Muscle of leg (tissue), 11 donors: ENCODE data around the gene HOXD12. TPM values are rescaled to one million over a fixed set of nuclear protein-coding genes. Genes with fewer than 3 reads are reported as not detected.

Source experiments
- DNase-seq: peaks from one replicate; pipeline ENCODE4 v3.0.0; 2013
- H3K27ac ChIP-seq: one replicate; pipeline ENCODE4 v1.5.1; 2013; ENCODE audit warnings: mild to moderate bottlenecking, low read length, control low read depth
- H3K27me3 ChIP-seq: one replicate; pipeline ENCODE4 v1.6.1; 2013; ENCODE audit warnings: low read length; ENCODE audit not compliant: control insufficient read depth, insufficient read depth
- H3K36me3 ChIP-seq: one replicate; pipeline ENCODE4 v1.6.1; 2013; ENCODE audit warnings: low read length; ENCODE audit not compliant: control insufficient read depth, insufficient read depth
- H3K4me1 ChIP-seq: one replicate; pipeline ENCODE4 v1.6.1; 2013; ENCODE audit warnings: low read length; ENCODE audit not compliant: control insufficient read depth, insufficient read depth
- H3K4me3 ChIP-seq: one replicate; pipeline ENCODE4 v1.5.1; 2013; ENCODE audit warnings: low read length, control low read depth
- H3K9me3 ChIP-seq: replicated peaks from 2 replicates; pipeline ENCODE4 v1.6.1; 2013; ENCODE audit warnings: low read depth, low read length; ENCODE audit not compliant: control insufficient read depth
- WGBS: methylation state at CpG from one replicate; pipeline ENCODE4 v1.1.5; 2013; ENCODE audit warnings: missing lambda C conversion rate; ENCODE audit not compliant: insufficient coverage; 5-methylcytosine and 5-hydroxymethylcytosine counted together
- polyA plus RNA-seq, 8 donors: library from polyadenylated mRNA; unstranded; fragments of 120-200 nt; gene quantifications; one replicate each; pipeline versions ENCODE4 v1.2.1 to v1.2.3, GENCODE V29; 2013; ENCODE audit warnings: inconsistent platforms in 1 of 8, low replicate concordance in 1 of 8; ENCODE audit not compliant: insufficient read length in 8 of 8, insufficient read depth in 1 of 8
- total RNA-seq: library from RNA; stranded (reverse); fragments of 120-200 nt; gene quantifications from one replicate; pipeline ENCODE4 v1.2.4, GENCODE V29; 2013

The HOXD12 gene
- total and polyA plus RNA-seq, 9 donors: 0.15 TPM; not detected in 8

- WGBS: 8% methylated on average over 32 of the region's 49 CpGs
- Histone ChIP-seq H3K9me3 (no peaks in the 10 kb centered on the region), H3K27ac (no peak overlapping the region), H3K4me1 (peaks cover 32% of the 10 kb centered on the region), H3K4me3 (peak overlapping the region; percentile 40), H3K27me3 (peaks cover 93% of the 10 kb centered on the region), H3K36me3 (no peaks in the 10 kb centered on the region)
- peak; percentile 74 for DNase-seq
Observed at GRCh38 chr2:176088048-176088936, 11.3 kb upstream of the HOXD12 start.

DNA sequence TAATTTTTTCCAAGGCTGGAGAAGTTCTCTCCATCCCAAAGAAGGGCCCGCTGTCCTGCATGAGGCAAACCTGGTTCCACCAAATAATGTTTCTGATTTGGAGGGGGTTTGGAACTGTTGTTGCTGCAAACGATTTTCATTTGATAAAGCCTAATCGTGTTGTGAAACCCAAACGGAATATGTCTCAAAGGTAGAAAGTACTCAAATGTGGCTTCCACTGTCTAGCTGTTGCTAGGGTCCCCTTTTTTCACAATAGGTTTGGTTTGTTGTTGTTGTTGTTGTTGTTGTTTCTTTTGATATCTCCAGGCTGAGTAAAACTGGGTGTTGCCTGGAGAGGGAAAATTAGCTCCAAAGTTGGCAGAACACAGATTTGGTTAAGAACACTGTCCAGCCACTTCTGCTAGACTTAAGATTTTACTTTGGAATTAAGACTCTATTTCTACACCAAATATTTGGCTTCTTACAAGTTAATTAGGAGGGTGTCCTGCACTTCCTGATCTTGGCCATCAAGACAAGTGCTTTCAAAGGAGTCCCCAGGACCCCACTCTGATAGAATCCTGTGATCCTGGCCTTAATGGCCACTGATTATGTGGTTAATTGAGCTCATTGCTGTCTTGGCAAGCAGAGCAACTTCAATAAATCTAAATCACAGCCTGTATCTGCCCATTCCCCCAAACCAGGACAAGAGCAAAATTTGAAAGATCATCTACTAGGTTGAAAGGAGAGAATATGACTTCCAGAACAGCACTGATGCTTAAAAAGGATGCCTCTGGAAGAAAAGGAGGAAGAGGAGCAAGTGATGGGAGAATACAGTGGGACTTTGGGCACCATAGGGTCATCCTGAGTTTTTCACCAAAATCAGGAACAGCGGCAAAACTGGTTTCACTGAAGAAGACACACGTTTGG, 10.4 kb upstream of the HOXD12 start:
- DNase-seq: no peak
- no peak overlapping the region for H3K27ac ChIP-seq
- WGBS: 20% methylated on average over 5 of the region's 6 CpGs

DNA sequence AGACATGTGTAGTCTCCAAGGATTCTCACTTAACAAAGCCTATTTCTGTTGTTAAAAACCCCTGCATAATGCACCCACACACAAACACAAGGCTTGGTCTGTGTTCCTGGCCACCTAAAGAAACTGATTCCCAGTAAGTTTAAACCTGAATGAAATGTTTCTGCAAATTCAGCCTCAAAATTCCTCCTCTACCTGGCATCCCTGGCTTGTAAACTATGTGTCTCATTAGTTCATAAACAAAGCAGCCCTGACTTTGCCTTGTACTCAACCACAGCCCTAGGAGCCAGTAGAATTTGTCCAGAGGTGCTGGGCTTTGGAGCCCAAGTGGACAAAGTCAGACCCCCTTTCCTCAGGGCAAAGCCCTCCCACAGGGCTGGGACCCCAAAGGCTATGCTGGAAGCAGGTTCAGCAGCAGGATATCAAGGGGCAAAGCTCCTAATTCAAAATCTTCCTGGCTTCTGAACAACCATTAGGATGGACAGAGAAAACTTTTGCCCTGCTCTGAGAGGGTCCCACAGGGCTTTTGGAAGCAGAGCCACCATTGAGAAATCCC, 9.7 kb upstream of the HOXD12 start:
- Histone ChIP-seq H3K27ac (no peak overlapping the region), H3K4me1 (peaks cover 27% of the 10 kb centered on the region), H3K36me3 (no peaks in the 10 kb centered on the region), H3K4me3 (no peak overlapping the region), H3K9me3 (no peaks in the 10 kb centered on the region), H3K27me3 (peaks cover 92% of the 10 kb centered on the region)
- no peak for DNase-seq

More for the DNA sequence above, 10.4 kb upstream of the HOXD12 start:
- Histone ChIP-seq H3K4me3 (no peak overlapping the region), H3K27me3 (peaks cover 93% of the 10 kb centered on the region), H3K9me3 (no peaks in the 10 kb centered on the region), H3K36me3 (no peaks in the 10 kb centered on the region), H3K4me1 (peaks cover 33% of the 10 kb centered on the region)

DNA sequence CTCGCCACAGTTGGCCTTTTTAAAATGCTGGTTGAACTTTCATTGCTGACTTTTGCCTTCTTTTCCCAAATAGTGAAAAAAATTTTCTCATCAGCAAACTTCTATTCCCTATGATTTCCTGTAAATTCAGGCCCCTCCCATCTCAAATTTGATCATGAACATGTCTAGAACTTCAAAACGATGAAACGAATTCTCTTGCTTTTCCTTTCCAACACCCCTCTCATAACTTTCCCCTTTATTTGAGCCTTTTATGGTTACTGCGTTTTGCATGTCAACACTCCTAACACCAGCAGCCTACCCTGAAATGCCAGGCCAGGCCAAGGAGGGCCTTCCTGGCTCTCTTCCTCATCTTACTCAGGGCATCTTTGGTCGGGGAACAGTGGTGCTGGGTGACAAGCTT, 8.7 kb upstream of the HOXD12 start:
- no peak for DNase-seq
- 26% methylated on average over 3 of the region's 5 CpGs for WGBS
- H3K4me1 ChIP-seq: peaks cover 17% of the 10 kb centered on the region

DNA sequence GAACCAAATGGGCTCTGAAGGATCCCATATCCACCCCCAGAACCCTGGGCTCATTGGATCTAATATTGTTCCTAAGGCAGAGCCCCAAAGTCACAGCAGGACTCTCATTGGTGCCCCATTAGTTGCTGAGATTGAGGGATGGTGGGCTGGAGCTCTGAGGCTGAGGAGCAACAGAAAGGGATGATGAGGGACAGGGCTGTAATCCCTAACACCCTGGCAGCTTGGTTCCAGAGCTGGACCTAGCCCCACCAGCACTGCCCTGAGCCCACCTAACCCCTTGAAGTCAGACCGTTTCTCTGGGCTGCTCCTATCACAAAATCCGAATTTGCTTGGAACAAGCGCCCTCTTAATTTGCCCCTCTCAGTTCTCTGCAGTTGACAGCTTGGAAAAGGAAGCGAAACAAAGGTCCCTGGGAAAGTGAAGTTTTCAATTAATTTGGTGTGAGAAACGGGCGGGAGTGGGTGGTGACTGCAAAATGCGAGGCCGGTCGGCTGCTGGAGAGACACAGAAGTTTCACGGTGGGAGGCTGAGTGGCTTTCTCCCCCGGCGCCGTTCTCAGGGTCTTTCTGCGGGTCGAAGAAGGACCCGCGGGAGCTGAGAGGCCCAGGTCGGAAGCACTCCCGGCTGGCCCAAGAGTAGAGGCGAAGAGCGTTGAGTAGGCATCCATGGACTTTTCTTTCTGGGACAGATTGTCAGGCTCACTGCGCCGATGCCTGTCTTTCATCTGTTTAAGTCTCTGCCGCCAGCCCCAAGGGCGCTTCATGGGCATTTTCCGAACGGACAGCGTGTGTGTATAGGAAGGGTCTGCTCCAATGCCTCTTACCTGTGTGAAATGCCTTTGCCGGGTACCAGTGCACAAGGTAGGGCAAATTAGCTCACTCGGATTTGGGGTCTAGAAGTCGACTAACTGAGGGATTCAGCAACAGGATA, 8.0 kb upstream of the HOXD12 start:
- H3K4me1 ChIP-seq: peaks cover 17% of the 10 kb centered on the region
- no peak overlapping the region for H3K4me3 ChIP-seq
- DNase-seq: no peak
- no peak overlapping the region for H3K27ac ChIP-seq
- H3K36me3 ChIP-seq: no peaks in the 10 kb centered on the region
- no peaks in the 10 kb centered on the region for H3K9me3 ChIP-seq
- H3K27me3 ChIP-seq: peaks cover 91% of the 10 kb centered on the region
- 25% methylated on average over 26 of the region's 31 CpGs for WGBS

More for the DNA sequence above, 8.7 kb upstream of the HOXD12 start:
- H3K27ac ChIP-seq: no peak overlapping the region
- peaks cover 91% of the 10 kb centered on the region for H3K27me3 ChIP-seq
- no peaks in the 10 kb centered on the region for H3K36me3 ChIP-seq
- H3K4me3 ChIP-seq: no peak overlapping the region
- no peaks in the 10 kb centered on the region for H3K9me3 ChIP-seq

- peaks cover 94% of the 10 kb centered on the region for H3K27me3 ChIP-seq
- no peak within 1 kb of the TSS for H3K27ac ChIP-seq
- H3K9me3 ChIP-seq: no peaks in the 10 kb centered on the region
- DNase-seq: peak; percentile 70
- WGBS: under 1% methylated on average over 70 of the region's 95 CpGs
- H3K4me1 ChIP-seq: peaks cover 26% of the 10 kb centered on the region
- peak within 1 kb of the TSS; percentile 12 for H3K4me3 ChIP-seq
- H3K36me3 ChIP-seq: no peaks in the 10 kb centered on the region
Observed at GRCh38 chr2:176092270-176093144, 7.1 kb upstream of the HOXD12 start, which contains the start of gene HOXD13. TSS of gene HOXD13 (plus strand) at chr2:176092721. CDS start at chr2:176092891, 170 bp downstream.

- Histone ChIP-seq H3K4me3 (peak overlapping the region; percentile 12), H3K27me3 (peaks cover 94% of the 10 kb centered on the region), H3K36me3 (no peaks in the 10 kb centered on the region), H3K27ac (no peak overlapping the region), H3K4me1 (peaks cover 29% of the 10 kb centered on the region), H3K9me3 (no peaks in the 10 kb centered on the region)
- WGBS: 2% methylated on average over 52 of the region's 53 CpGs
- DNase-seq: no peak
Observed at GRCh38 chr2:176093145-176093897, 6.3 kb upstream of the HOXD12 start.

- DNase-seq: no peak
- Histone ChIP-seq H3K4me1 (peaks cover 30% of the 10 kb centered on the region), H3K9me3 (no peaks in the 10 kb centered on the region), H3K27me3 (peaks cover 94% of the 10 kb centered on the region), H3K4me3 (no peak overlapping the region), H3K27ac (no peak overlapping the region), H3K36me3 (no peaks in the 10 kb centered on the region)
- WGBS: 10% methylated on average over 2 of the region's 8 CpGs
Observed at GRCh38 chr2:176093898-176094249, 5.7 kb upstream of the HOXD12 start.
